Aorta (tissue), 5 donors: ENCODE results near the gene DHFR. TPM values are rescaled to one million over a fixed set of nuclear protein-coding genes. Genes with fewer than 3 reads are reported as not detected.

ENCODE experiments used
- ATAC-seq: fragments of 200-7000 bp; cut with Tn5 transposase; one replicate; pipeline ENCODE4 v1.9.1; 2022; ENCODE audit warnings: moderate library complexity; ENCODE audit not compliant: low FRiP score
- DNase-seq, 2 donors: peaks; one replicate each; pipeline ENCODE4 v3.0.0-alpha.2; 2020
- H3K27ac ChIP-seq, 2 donors: one replicate each; pipeline ENCODE4 v1.5.1; 2013; ENCODE audit warnings: low read length in 2 of 2, mild to moderate bottlenecking in 2 of 2, moderate library complexity in 2 of 2, control low read depth in 1 of 2, inconsistent platforms in 1 of 2, low read depth in 1 of 2
- H3K27me3 ChIP-seq, 2 donors: one replicate each; pipeline ENCODE4 v1.6.1; 2013; ENCODE audit warnings: control low read depth in 1 of 2, low read length in 1 of 2, mild to moderate bottlenecking in 1 of 2, moderate library complexity in 1 of 2; ENCODE audit not compliant: insufficient read depth in 2 of 2, control insufficient read depth in 1 of 2
- H3K36me3 ChIP-seq, 2 donors: one replicate each; pipeline ENCODE4 v1.6.1; 2013; ENCODE audit warnings: control low read depth in 1 of 2, low read length in 1 of 2, mild to moderate bottlenecking in 1 of 2; ENCODE audit not compliant: insufficient read depth in 2 of 2, control insufficient read depth in 1 of 2
- H3K4me1 ChIP-seq, 2 donors: one replicate each; pipeline ENCODE4 v1.6.1; 2013; ENCODE audit warnings: low read length in 2 of 2, control low read depth in 1 of 2, mild to moderate bottlenecking in 1 of 2, moderate library complexity in 1 of 2; ENCODE audit not compliant: insufficient read depth in 2 of 2, control insufficient read depth in 1 of 2
- H3K4me3 ChIP-seq, 2 donors: one replicate each; pipeline ENCODE4 v1.5.1; 2013; ENCODE audit warnings: low read length in 2 of 2, control low read depth in 1 of 2, mild to moderate bottlenecking in 1 of 2
- H3K9me3 ChIP-seq: one replicate; pipeline ENCODE4 v1.6.1; 2013; ENCODE audit warnings: mild to moderate bottlenecking, low read length; ENCODE audit not compliant: control insufficient read depth
- WGBS, 2 donors: extraction: QIAGEN DNeasy Blood & Tissue Kit; methylation state at CpG; one replicate each; pipeline ENCODE4 v1.1.7; 2013; 5-methylcytosine and 5-hydroxymethylcytosine counted together
- intact Hi-C, 2 donors: fragments of 100-400 bp; cut with DNase I; formaldehyde crosslinking; loops; one replicate each; pipeline versions ENCODE4 v1.14.2 to v1.15.0; 2022
- polyA plus RNA-seq, 2 donors: library from polyadenylated mRNA; stranded (reverse); fragments of 200-250 nt; gene quantifications; one replicate each; pipeline ENCODE4 v1.2.3, GENCODE V29; 2013
- total RNA-seq, 2 donors: library from RNA; stranded (reverse); fragmentation: NEBNext Ultra II Directional; extraction: Animal tissue kit (Norgen Biotek cat#: 25700); gene quantifications; one replicate each; pipeline ENCODE4 v1.2.1, GENCODE V29; 2021
- donor health status: healthy with polysubstance abuse.
- donor health status: Bipolar disorder and iron deficiency.
- donor health status: DM: no; HTN: no; CAD: no.
- donor health status: DM: no; HTN: no; CAD: no.
- donor health status: DM: yes; HTN: yes; CAD: no.

The DHFR gene
- total and polyA plus RNA-seq, 4 donors = 4.5 to 21.0 (median 8.2) TPM

DNA sequence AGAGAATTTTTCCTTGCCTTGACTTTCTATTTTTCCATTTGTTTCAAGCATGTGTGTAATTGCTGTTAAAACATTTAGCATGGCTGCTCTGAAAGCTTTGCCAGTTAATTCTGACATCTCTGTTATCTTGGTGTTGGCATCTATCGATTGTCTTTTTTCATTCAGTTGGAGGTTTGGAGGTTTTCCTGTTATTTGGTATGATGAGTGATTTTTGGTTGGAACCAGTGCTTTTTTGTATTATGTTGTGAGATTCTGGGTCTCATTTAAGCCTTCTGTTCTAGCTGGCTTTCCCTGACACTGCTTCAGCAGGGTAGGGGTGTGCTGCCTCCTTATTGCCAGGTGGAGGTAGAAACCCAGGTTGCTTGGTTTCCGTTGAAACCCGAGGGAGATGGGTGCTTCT lies 40.9 kb upstream of the DHFR start:
- DNase-seq (no peak), ATAC-seq (no peak)
- H3K27me3 ChIP-seq = no peaks in the 10 kb centered on the region
- intact Hi-C loops = no loop called here
- 91 to 92% methylated on average over 3 of the region's 3 CpGs for whole genome bisulfite sequencing, 2 donors
- H3K4me1 ChIP-seq = no peaks in the 10 kb centered on the region
- no peaks in the 10 kb centered on the region for H3K9me3 ChIP-seq
- no peak overlapping the region for H3K4me3 ChIP-seq
- no peak overlapping the region for H3K27ac ChIP-seq
- no peaks in the 10 kb centered on the region for H3K36me3 ChIP-seq

DNA sequence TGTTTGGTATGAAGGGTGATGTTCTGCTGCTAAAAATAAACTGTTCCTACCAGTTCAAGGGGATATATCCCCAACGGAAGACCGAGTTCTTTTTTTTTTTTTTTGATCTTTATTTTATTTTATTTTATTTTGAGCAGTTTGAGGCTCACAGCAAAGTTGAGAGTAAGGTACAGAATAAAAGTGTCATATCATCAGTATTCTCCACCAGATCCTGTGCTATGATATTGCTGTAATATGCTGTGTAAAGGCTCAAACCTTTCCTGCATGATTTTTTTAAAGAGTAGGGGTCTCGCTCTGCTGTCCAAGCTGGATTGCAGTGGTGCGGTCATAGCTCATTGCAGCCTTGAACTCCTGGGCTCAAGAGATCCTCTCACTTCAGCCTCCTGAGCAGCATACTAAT lies 34.8 kb upstream of the DHFR start:
- H3K4me1 ChIP-seq = peaks cover 0 to 2% of the 10 kb centered on the region in 2 donors
- 81 to 83% methylated on average over 4 of the region's 4 CpGs for WGBS, 2 donors
- no peaks in the 10 kb centered on the region for H3K27me3 ChIP-seq
- no peaks in the 10 kb centered on the region for H3K9me3 ChIP-seq
- no peak overlapping the region for H3K27ac ChIP-seq
- DNase-seq (no peak), ATAC-seq (no peak)
- H3K36me3 ChIP-seq = no peaks in the 10 kb centered on the region
- H3K4me3 ChIP-seq = no peak overlapping the region
- intact Hi-C loops = loop anchor here in 1 of 2 donors (10.0 kb wide), 1 partner anchor 505 kb away; no protein-coding TSS in a partner anchor

- H3K9me3 ChIP-seq = no peaks in the 10 kb centered on the region
- DNase-seq (no peak), ATAC-seq (no peak)
- no peak overlapping the region for H3K4me3 ChIP-seq
- 80 to 81% methylated on average over 4 of the region's 4 CpGs for WGBS, 2 donors
- H3K4me1 ChIP-seq = peaks cover 0 to 2% of the 10 kb centered on the region in 2 donors
- no peak overlapping the region for H3K27ac ChIP-seq
- H3K36me3 ChIP-seq = no peaks in the 10 kb centered on the region
- no peaks in the 10 kb centered on the region for H3K27me3 ChIP-seq
- intact Hi-C loops = loop anchor here in 1 of 2 donors (10.0 kb wide), 1 partner anchor 506 kb away; no protein-coding TSS in a partner anchor
These were observed 34.1 kb upstream of the DHFR start for GRCh38 chr5:80688648-80689420.

- Histone ChIP-seq H3K4me1 (peaks cover 0 to 2% of the 10 kb centered on the region in 2 donors), H3K36me3 (no peaks in the 10 kb centered on the region), H3K27me3 (no peaks in the 10 kb centered on the region), H3K27ac (no peak overlapping the region), H3K4me3 (no peak overlapping the region), H3K9me3 (no peaks in the 10 kb centered on the region)
- no peak for DNase-seq
- ATAC-seq = no peak
- intact Hi-C loops = loop anchor here in 1 of 2 donors (10.0 kb wide), 1 partner anchor 508 kb away; no protein-coding TSS in a partner anchor
These were observed 32.0 kb upstream of the DHFR start for GRCh38 chr5:80686757-80687156.

- Histone ChIP-seq H3K9me3 (no peaks in the 10 kb centered on the region), H3K27me3 (no peaks in the 10 kb centered on the region), H3K36me3 (peaks cover 3 to 9% of the 10 kb centered on the region in 2 donors), H3K4me3 (no peak overlapping the region), H3K4me1 (no peaks in the 10 kb centered on the region), H3K27ac (no peak overlapping the region)
- intact Hi-C loops = no loop called here
- ATAC-seq (no peak), DNase-seq (no peak)
- 66 to 68% methylated on average over 6 of the region's 6 CpGs for WGBS, 2 donors
These were observed 21.9 kb upstream of the DHFR start for GRCh38 chr5:80676706-80677105.

DNA sequence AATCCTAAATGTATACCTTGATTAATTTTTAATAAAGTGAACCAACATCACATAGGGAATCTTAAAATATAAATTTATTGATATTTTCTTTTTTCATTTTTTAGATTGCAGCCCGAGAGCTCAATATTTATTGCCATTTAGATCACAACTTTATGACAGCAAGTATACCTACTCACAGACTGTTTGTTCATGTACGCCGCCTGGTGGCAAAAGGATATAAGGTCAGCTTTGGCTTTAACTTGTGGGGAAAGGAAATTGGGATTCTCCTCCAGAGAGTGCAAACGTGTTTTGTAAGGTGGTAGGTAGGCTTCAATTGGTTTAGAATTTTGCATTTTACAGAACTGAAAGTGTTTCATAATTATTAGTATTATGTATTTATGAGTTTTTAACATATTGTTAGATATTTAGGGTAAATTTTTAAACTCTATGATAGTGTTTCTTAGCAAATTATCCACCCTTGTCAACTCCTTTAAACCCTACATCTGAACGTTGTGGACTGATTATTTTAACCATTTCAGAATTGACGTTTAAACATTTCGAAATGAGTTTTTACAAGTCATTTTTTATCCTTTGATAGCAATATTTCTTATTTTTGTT lies 17.5 kb upstream of the DHFR start:
- Histone ChIP-seq H3K4me1 (no peaks in the 10 kb centered on the region), H3K27ac (no peak overlapping the region), H3K36me3 (peaks cover 3 to 8% of the 10 kb centered on the region in 2 donors), H3K9me3 (no peaks in the 10 kb centered on the region), H3K27me3 (no peaks in the 10 kb centered on the region), H3K4me3 (no peak overlapping the region)
- 24 to 26% methylated on average over 7 of the region's 7 CpGs for WGBS, 2 donors
- intact Hi-C loops = loop anchor here in 1 of 2 donors (5.0 kb wide), 1 partner anchor 185 kb away; the partner anchor contains the start of gene FAM151B
- DNase-seq (peak; percentile 80 to 81), ATAC-seq (peak; percentile 83)

GRCh38 chr5:80668016-80668969 lies 13.5 kb upstream of the DHFR start:
- peaks cover 1 to 3% of the 10 kb centered on the region in 2 donors for H3K36me3 ChIP-seq
- H3K9me3 ChIP-seq = no peaks in the 10 kb centered on the region
- no peak for DNase-seq
- peak; percentile 20 for ATAC-seq
- intact Hi-C loops = no loop called here
- WGBS, 2 donors = 79 to 85% methylated on average over 16 of the region's 16 CpGs
- no peak overlapping the region for H3K27ac ChIP-seq
- H3K27me3 ChIP-seq = no peaks in the 10 kb centered on the region
- H3K4me1 ChIP-seq = no peaks in the 10 kb centered on the region
- no peak overlapping the region for H3K4me3 ChIP-seq

DNA sequence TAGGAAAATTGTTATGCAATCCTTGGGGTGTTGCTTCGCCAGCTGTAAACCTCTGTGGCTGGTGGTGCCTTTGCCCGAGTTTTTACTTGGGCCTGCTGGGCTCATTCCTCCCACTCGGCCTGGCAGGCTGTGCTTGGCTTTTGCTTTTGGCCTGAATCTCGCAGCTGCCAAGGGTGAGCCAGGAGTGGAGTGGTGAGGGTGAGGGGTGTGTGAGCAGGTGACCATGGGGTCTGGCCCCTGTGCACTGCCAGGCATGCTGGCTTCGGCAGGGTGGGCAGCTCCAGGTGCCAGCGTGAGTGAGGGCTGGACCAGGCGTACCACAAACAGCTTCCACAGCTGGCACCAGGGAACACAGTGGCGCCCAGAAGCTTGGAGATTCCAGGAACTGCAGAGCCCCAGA lies 12.6 kb upstream of the DHFR start:
- 72 to 74% methylated on average over 8 of the region's 8 CpGs for WGBS, 2 donors
- no peak for ATAC-seq
- Histone ChIP-seq H3K27ac (no peak overlapping the region), H3K4me3 (no peak overlapping the region), H3K27me3 (no peaks in the 10 kb centered on the region), H3K36me3 (peaks cover 1 to 3% of the 10 kb centered on the region in 2 donors), H3K9me3 (no peaks in the 10 kb centered on the region), H3K4me1 (no peaks in the 10 kb centered on the region)
- intact Hi-C loops = no loop called here
- DNase-seq = no peak
